ENCODE results near the gene PFKFB4. TPM values are rescaled to one million over a fixed set of nuclear protein-coding genes. Genes with fewer than 3 reads are reported as not detected.

PFKFB4 gene
- total RNA-seq, 1 experiment from 2014 or later: 20.3 TPM

DNA sequence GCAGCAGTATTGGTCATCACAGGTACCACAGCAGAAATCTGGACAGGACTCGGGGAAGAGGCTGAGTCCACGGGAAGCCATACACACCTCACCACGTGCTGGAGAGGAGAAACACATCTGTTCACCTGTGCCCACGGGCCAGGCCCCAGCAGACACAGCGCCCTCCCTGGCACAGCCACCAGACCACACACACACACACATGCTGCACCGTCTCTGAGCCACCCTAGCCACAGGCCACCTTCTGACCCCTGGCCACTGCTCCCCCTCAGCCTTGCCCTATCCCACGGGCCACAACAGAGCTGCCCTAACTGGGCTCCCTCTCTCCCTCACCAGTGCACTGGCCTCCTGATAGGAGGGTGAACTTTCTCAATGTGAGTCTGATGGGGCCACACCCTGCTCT is 55.4 kb downstream of the PFKFB4 start:
- Histone ChIP-seq H3K9ac (ENCODE audit: low read length) (no peak overlapping the region), H3K27ac (ENCODE audit: low read depth, low read length) (no peak overlapping the region), H3K27me3 (ENCODE audit: insufficient read depth, low read length) (no peaks in the 10 kb centered on the region), H3K4me1 (ENCODE audit: control insufficient read depth in 1 of 2, insufficient read depth in 2 of 2, low read length in 2 of 2) (peaks cover 29 to 55% of the 10 kb centered on the region in 2 experiments), H3K9me2 (ENCODE audit: insufficient read depth) (no peaks in the 10 kb centered on the region), H4K20me1 (ENCODE audit: insufficient read depth) (no peaks in the 10 kb centered on the region), H2AFZ (ENCODE audit: low read depth, low read length, poor library complexity, severe bottlenecking) (no peak overlapping the region), H3K4me3 (replicated peaks in 1 of 2; ENCODE audit: low read depth in 1 of 2, low read length in 2 of 2) (no peak overlapping the region), H3K36me3 (ENCODE audit: control insufficient read depth in 1 of 2, insufficient read depth in 2 of 2, low read length in 2 of 2) (no peaks in the 10 kb centered on the region), H3K79me2 (ENCODE audit: insufficient read depth, low read length) (no peaks in the 10 kb centered on the region), H3K9me3 (ENCODE audit: control insufficient read depth in 1 of 2, insufficient read depth in 1 of 2, low read depth in 1 of 2, low read length in 2 of 2) (no peaks in the 10 kb centered on the region), H3K4me2 (ENCODE audit: low read length) (peak overlapping the region; percentile 36)
- ATAC-seq (no peak), DNase-seq (ENCODE audit: low read depth, low spot score) (no peak)
- BruUV-seq (replicated peaks): no TSS peak
- intact Hi-C loops (cut with micrococcal nuclease): no loop called here
- ChIA-PET RAD21 (ENCODE audit: low non-redundant PET in 1 of 2, low total read pairs in 2 of 2, uncharacterized antibody in 2 of 2, unreplicated experiment in 2 of 2) (no interaction called here), POLR2A (no interaction called here), CTCF (no interaction called here)
- no peak for TF ChIP-seq FOSL1 (IDR thresholded peaks at IDR 0.05; ENCODE audit: low read depth)
- no peak for TF ChIP-seq EZH2 (IDR thresholded peaks at IDR 0.05)

DNA sequence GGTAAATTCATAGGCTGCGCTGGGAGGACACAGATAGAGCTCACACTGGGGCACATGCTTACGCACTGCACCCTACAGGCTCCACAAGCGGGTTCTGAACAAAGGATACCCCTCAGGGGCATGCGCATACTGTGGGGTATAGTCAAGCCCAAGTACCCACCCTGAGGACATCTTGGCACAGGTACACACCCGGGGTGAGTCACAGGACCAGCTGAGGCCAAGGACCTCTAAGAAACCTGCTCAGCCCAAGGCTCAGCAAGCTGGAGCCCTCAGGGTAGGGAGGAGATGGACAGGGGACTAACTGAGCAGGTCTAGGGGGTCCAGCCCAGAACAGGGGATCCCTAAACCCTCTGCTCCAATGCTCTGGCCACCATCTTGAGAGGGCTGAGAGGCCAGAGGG is 55.9 kb downstream of the PFKFB4 start:
- H4K20me1 ChIP-seq (ENCODE audit: insufficient read depth): no peaks in the 10 kb centered on the region
- H3K27me3 ChIP-seq (ENCODE audit: insufficient read depth, low read length): no peaks in the 10 kb centered on the region
- no peaks in the 10 kb centered on the region for H3K79me2 ChIP-seq (ENCODE audit: insufficient read depth, low read length)
- no TSS peak for BruUV-seq (replicated peaks)
- no peak overlapping the region for H2AFZ ChIP-seq (ENCODE audit: low read depth, low read length, poor library complexity, severe bottlenecking)
- no peaks in the 10 kb centered on the region for H3K9me2 ChIP-seq (ENCODE audit: insufficient read depth)
- H3K9ac ChIP-seq (ENCODE audit: low read length): no peak overlapping the region
- POLR2A ChIA-PET: no interaction called here
- CTCF ChIA-PET: interaction anchor here (0.8 kb wide), 1 partner anchor 65 kb away, joined by 3 read pairs; no protein-coding TSS in a partner anchor
- no peaks in the 10 kb centered on the region for H3K9me3 ChIP-seq (ENCODE audit: control insufficient read depth in 1 of 2, insufficient read depth in 1 of 2, low read depth in 1 of 2, low read length in 2 of 2)
- no peak overlapping the region for H3K4me3 ChIP-seq (replicated peaks in 1 of 2; ENCODE audit: low read depth in 1 of 2, low read length in 2 of 2)
- RAD21 ChIA-PET (ENCODE audit: low non-redundant PET in 1 of 2, low total read pairs in 2 of 2, uncharacterized antibody in 2 of 2, unreplicated experiment in 2 of 2): interaction anchor here in 1 of 2 experiments (1.0 kb wide), 1 partner anchor 68 kb away, joined by 3 read pairs; no protein-coding TSS in a partner anchor
- intact Hi-C loops (cut with micrococcal nuclease): no loop called here
- peaks cover 27 to 52% of the 10 kb centered on the region in 2 experiments for H3K4me1 ChIP-seq (ENCODE audit: control insufficient read depth in 1 of 2, insufficient read depth in 2 of 2, low read length in 2 of 2)
- peak overlapping the region; percentile 36 for H3K4me2 ChIP-seq (ENCODE audit: low read length)
- no peaks in the 10 kb centered on the region for H3K36me3 ChIP-seq (ENCODE audit: control insufficient read depth in 1 of 2, insufficient read depth in 2 of 2, low read length in 2 of 2)
- H3K27ac ChIP-seq (ENCODE audit: low read depth, low read length): no peak overlapping the region
- no peak for ATAC-seq
- TF ChIP-seq SIN3A (IDR thresholded peaks at IDR 0.05; ENCODE audit: low read depth): no peak
- TF ChIP-seq SP1 (IDR thresholded peaks at IDR 0.05; ENCODE audit: low read depth): no peak
- TF ChIP-seq, protein P1, sequence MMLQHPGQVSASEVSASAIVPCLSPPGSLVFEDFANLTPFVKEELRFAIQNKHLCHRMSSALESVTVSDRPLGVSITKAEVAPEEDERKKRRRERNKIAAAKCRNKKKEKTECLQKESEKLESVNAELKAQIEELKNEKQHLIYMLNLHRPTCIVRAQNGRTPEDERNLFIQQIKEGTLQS (IDR thresholded peaks at IDR 0.05): no peak
- TF ChIP-seq TCF7L2 (IDR thresholded peaks at IDR 0.05; ENCODE audit: borderline replicate concordance, extremely low read depth, insufficient read depth, insufficient read length): no peak
- TF ChIP-seq POLR2AphosphoS5 (IDR thresholded peaks at IDR 0.05; ENCODE audit: low read depth, low read length): no peak
- no peak for TF ChIP-seq ELF1 (IDR thresholded peaks at IDR 0.05; ENCODE audit: borderline replicate concordance, low read depth)
- TF ChIP-seq, protein P2, sequence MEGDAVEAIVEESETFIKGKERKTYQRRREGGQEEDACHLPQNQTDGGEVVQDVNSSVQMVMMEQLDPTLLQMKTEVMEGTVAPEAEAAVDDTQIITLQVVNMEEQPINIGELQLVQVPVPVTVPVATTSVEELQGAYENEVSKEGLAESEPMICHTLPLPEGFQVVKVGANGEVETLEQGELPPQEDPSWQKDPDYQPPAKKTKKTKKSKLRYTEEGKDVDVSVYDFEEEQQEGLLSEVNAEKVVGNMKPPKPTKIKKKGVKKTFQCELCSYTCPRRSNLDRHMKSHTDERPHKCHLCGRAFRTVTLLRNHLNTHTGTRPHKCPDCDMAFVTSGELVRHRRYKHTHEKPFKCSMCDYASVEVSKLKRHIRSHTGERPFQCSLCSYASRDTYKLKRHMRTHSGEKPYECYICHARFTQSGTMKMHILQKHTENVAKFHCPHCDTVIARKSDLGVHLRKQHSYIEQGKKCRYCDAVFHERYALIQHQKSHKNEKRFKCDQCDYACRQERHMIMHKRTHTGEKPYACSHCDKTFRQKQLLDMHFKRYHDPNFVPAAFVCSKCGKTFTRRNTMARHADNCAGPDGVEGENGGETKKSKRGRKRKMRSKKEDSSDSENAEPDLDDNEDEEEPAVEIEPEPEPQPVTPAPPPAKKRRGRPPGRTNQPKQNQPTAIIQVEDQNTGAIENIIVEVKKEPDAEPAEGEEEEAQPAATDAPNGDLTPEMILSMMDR (IDR thresholded peaks at IDR 0.05 in 2 of 3, conservative IDR thresholded peaks at IDR 0.05 in 1 of 3; ENCODE audit: borderline replicate concordance in 1 of 3, insufficient read depth in 1 of 3, low read depth in 2 of 3, low read length in 2 of 3): no peak
- TF ChIP-seq POLR2A (IDR thresholded peaks at IDR 0.05; ENCODE audit: borderline replicate concordance, extremely low read depth, insufficient read depth, insufficient read length): no peak
- TF ChIP-seq, protein P3, sequence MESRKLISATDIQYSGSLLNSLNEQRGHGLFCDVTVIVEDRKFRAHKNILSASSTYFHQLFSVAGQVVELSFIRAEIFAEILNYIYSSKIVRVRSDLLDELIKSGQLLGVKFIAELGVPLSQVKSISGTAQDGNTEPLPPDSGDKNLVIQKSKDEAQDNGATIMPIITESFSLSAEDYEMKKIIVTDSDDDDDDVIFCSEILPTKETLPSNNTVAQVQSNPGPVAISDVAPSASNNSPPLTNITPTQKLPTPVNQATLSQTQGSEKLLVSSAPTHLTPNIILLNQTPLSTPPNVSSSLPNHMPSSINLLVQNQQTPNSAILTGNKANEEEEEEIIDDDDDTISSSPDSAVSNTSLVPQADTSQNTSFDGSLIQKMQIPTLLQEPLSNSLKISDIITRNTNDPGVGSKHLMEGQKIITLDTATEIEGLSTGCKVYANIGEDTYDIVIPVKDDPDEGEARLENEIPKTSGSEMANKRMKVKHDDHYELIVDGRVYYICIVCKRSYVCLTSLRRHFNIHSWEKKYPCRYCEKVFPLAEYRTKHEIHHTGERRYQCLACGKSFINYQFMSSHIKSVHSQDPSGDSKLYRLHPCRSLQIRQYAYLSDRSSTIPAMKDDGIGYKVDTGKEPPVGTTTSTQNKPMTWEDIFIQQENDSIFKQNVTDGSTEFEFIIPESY (IDR thresholded peaks at IDR 0.05; ENCODE audit: extremely low read depth, insufficient replicate concordance, low read length): no peak
- DNase-seq (ENCODE audit: low read depth, low spot score): no peak
